NCI-H460 (cell line): ENCODE data around the gene ATF6. TPM values are rescaled to one million over a fixed set of nuclear protein-coding genes. Genes with fewer than 3 reads are reported as not detected.

ENCODE experiments used
- DNase-seq: peaks from one replicate; pipeline ENCODE4 v3.0.0-alpha.2; 2016; ENCODE audit warnings: low read depth; ENCODE audit errors: extremely low read depth
- total RNA-seq: library from RNA; depleted of rRNA; stranded (reverse); fragments of >200 nt; shearing (Covaris generic); gene quantifications from 2 replicates; pipeline ENCODE4 v1.2.3, GENCODE V29; 2014

The ATF6 gene
- total RNA-seq, 1 experiment from 2014 or later = 56.4 TPM

GRCh38 chr1:161989786-161990185 is 223.7 kb downstream of the ATF6 start:
- DNase-seq = no peak

- DNase-seq = no peak
Observed at GRCh38 chr1:161993576-161993975, 227.5 kb downstream of the ATF6 start.

GRCh38 chr1:161994175-161994668 is 228.1 kb downstream of the ATF6 start:
- DNase-seq = no peak

GRCh38 chr1:161997152-161997551 is 231.0 kb downstream of the ATF6 start:
- DNase-seq = no peak

GRCh38 chr1:161998811-161999210 is 232.7 kb downstream of the ATF6 start:
- no peak for DNase-seq

- DNase-seq = no peak
Observed at GRCh38 chr1:161999301-162000052, 233.4 kb downstream of the ATF6 start.

- no peak for DNase-seq
Observed at GRCh38 chr1:162000053-162000420, 233.9 kb downstream of the ATF6 start.

GRCh38 chr1:162003061-162003829 is 237.1 kb downstream of the ATF6 start:
- no peak for DNase-seq

GRCh38 chr1:162003830-162004215 is 237.7 kb downstream of the ATF6 start:
- no peak for DNase-seq

- no peak for DNase-seq
Observed at GRCh38 chr1:162004441-162004950, 238.4 kb downstream of the ATF6 start.

GRCh38 chr1:162006081-162006480 is 240.0 kb downstream of the ATF6 start:
- no peak for DNase-seq

GRCh38 chr1:162007466-162007865 is 241.3 kb downstream of the ATF6 start:
- DNase-seq = no peak

GRCh38 chr1:162008799-162009198 is 242.7 kb downstream of the ATF6 start:
- DNase-seq = no peak

- no peak for DNase-seq
Observed at GRCh38 chr1:162009501-162010174, 243.5 kb downstream of the ATF6 start.

GRCh38 chr1:162010175-162010506 is 244.0 kb downstream of the ATF6 start:
- DNase-seq = no peak

- DNase-seq = no peak
Observed at GRCh38 chr1:162011337-162012012, 245.4 kb downstream of the ATF6 start.

GRCh38 chr1:162013289-162013688 is 247.2 kb downstream of the ATF6 start:
- no peak for DNase-seq
